AG04450 (cell line): ENCODE results near the gene LCE2A. TPM values are rescaled to one million over a fixed set of nuclear protein-coding genes. Genes with fewer than 3 reads are reported as not detected.
"Not testable (repeated sequence)": the region's sequence is repeated elsewhere in the genome, so short reads cannot be mapped to it uniquely, and the experiment has no call there.

ENCODE experiments used
- CTCF ChIA-PET: fragments of 300-600, 350-600 bp; formaldehyde crosslinking; extraction: SDS; loops from one replicate; lab custom pipeline; 2022; ENCODE audit warnings: antibody characterized with exemption, inconsistent platforms; lab: Charles Lee
- POLR2A ChIA-PET: fragments of 350-600 bp; formaldehyde crosslinking; extraction: SDS; loops from one replicate; lab custom pipeline; 2021; ENCODE audit warnings: antibody characterized with exemption, inconsistent platforms; lab: Yijun Ruan, JAX
- DNase-seq: peaks from one replicate; pipeline ENCODE4 v3.0.0-alpha.2; 2011; ENCODE audit warnings: low read depth, low spot score
- H3K27ac ChIP-seq: one replicate; pipeline ENCODE4 v1.5.1; 2012; ENCODE audit warnings: low read depth, low read length, control low read depth
- H3K27me3 ChIP-seq: one replicate; pipeline ENCODE4 v1.6.0; 2012; ENCODE audit warnings: low read length; ENCODE audit not compliant: control insufficient read depth, insufficient read depth
- H3K4me3 ChIP-seq: 2 replicates; pipeline ENCODE4 v1.5.1; 2011; ENCODE audit warnings: mild to moderate bottlenecking, low read depth, low read length, control low read depth
- H3K9me3 ChIP-seq: 2 replicates; pipeline ENCODE4 v1.5.1; 2012; ENCODE audit warnings: low read length; ENCODE audit not compliant: control insufficient read depth, insufficient read depth
- polyA plus RNA-seq: library from polyadenylated mRNA; depleted of rRNA; stranded (reverse); fragments of >200 nt; gene quantifications from 2 replicates; pipeline ENCODE4 v1.2.3, GENCODE V29; 2011
- TF ChIP-seq, protein P1 (sequence below): IDR thresholded peaks from 2 replicates; pipeline ENCODE4 v1.5.1; 2011; ENCODE audit warnings: low read depth, low read length, control low read depth, inconsistent platforms

Gene LCE2A
- polyA plus RNA-seq, 1 experiment: not detected

DNA sequence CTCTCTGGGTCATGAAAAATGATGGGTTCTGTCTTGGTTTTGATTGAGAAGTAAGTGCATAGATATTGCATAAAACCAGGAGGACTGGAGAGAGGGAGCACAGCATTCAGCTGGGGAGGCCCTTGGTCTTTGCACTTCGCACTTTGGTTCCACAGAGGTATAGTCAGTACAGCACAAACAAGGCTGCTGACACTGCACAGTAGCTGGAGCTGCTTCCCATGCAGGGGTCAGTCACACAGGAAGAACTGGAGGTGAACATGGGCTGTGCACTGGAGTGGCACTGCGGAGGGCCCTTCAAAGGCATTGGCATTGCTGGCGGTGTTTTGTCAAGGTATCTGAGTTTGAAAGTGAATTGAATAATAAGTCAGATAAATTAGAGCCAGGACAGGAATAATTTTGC is 39.5 kb upstream of the LCE2A start:
- ChIA-PET CTCF (no interaction called here), POLR2A (no interaction called here)

GRCh38 chr1:152663098-152663497 is 35.0 kb upstream of the LCE2A start, which contains the start of gene LCE2D:
LCE2D (plus strand) TSS chr1:152663380; CDS start chr1:152664106, 726 bp downstream.
- TF ChIP-seq, protein P1, sequence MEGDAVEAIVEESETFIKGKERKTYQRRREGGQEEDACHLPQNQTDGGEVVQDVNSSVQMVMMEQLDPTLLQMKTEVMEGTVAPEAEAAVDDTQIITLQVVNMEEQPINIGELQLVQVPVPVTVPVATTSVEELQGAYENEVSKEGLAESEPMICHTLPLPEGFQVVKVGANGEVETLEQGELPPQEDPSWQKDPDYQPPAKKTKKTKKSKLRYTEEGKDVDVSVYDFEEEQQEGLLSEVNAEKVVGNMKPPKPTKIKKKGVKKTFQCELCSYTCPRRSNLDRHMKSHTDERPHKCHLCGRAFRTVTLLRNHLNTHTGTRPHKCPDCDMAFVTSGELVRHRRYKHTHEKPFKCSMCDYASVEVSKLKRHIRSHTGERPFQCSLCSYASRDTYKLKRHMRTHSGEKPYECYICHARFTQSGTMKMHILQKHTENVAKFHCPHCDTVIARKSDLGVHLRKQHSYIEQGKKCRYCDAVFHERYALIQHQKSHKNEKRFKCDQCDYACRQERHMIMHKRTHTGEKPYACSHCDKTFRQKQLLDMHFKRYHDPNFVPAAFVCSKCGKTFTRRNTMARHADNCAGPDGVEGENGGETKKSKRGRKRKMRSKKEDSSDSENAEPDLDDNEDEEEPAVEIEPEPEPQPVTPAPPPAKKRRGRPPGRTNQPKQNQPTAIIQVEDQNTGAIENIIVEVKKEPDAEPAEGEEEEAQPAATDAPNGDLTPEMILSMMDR: no peak
- Histone ChIP-seq H3K27me3 (no peaks in the 10 kb centered on the region), H3K4me3 (no peak within 1 kb of the TSS), H3K27ac (no peak within 1 kb of the TSS), H3K9me3 (peaks cover 7% of the 10 kb centered on the region)
- ChIA-PET POLR2A (no interaction called here), CTCF (interaction anchor here (0.5 kb wide), 1 partner anchor 9 kb away, joined by 4 read pairs; no protein-coding TSS in a partner anchor)
- no peak for DNase-seq

More for the DNA sequence above, 39.5 kb upstream of the LCE2A start:
- Histone ChIP-seq H3K4me3 (no peak overlapping the region), H3K27ac (no peak overlapping the region), H3K27me3 (no peaks in the 10 kb centered on the region), H3K9me3 (no peaks in the 10 kb centered on the region)
- TF ChIP-seq, protein P1: no peak
- no peak for DNase-seq

DNA sequence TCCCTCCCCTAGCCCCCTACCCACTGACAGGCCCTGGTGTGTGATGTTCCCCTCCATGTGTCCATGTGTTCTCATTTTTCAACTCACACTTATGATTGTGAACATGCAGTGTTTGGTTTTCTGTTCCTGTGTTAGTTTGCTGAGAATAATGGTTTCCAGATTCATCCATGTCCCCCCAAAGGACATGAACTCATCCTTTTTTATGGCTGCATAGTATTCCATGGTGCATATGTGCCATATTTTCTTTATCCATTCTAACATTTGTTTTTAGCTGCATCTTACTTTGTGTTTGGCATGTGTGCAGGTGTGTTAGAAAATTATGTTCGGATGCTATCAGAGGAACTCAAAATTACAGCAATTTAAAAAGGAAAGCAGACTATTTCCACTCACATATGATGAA is 32.0 kb upstream of the LCE2A start:
- H3K9me3 ChIP-seq, DNase-seq, H3K27me3 ChIP-seq, H3K4me3 ChIP-seq, H3K27ac ChIP-seq, CTCF ChIA-PET, POLR2A ChIA-PET: not testable (repeated sequence)

- TF ChIP-seq, protein P1: no peak
- Histone ChIP-seq H3K9me3 (peaks cover 7% of the 10 kb centered on the region), H3K27me3 (no peaks in the 10 kb centered on the region), H3K4me3 (no peak overlapping the region), H3K27ac (no peak overlapping the region)
- no peak for DNase-seq
- POLR2A ChIA-PET: no interaction called here
- CTCF ChIA-PET: no interaction called here
Measured at GRCh38 chr1:152667648-152668047, 30.5 kb upstream of the LCE2A start.

GRCh38 chr1:152673016-152673415 is 25.1 kb upstream of the LCE2A start:
- CTCF ChIA-PET: no interaction called here
- no peak for DNase-seq
- Histone ChIP-seq H3K27me3 (no peaks in the 10 kb centered on the region), H3K27ac (no peak overlapping the region), H3K4me3 (no peak overlapping the region), H3K9me3 (peaks cover 4% of the 10 kb centered on the region; the same call in 1 of the 2 replicates)
- TF ChIP-seq, protein P1: no peak
- POLR2A ChIA-PET: no interaction called here

DNA sequence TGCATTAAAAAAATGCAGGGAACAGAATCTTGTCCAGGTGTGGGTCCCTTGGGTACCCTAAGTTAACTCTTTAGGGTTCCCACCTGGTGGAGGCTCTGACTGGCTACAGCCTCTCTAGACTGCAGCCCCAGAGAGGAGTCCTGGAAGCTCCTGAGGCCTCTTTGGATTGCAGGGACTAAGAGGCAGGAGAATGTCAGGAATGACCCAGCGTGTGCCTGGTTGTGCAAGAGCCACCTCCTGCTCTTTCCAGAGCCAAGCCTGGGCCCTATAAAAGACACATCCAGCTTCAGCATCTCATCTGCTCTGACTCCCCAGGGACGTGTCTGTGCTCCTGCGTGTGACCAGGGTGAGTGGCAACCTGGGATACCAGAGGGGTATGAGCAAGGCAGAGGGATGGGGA is 23.2 kb upstream of the LCE2A start, which contains the start of gene LCE2C:
Gene LCE2C, plus strand, starts transcription at position 297 of the 400 bp plus-strand sequence. CDS start 737 bp downstream, outside the sequence.
- H3K27ac ChIP-seq, DNase-seq, POLR2A ChIA-PET, H3K4me3 ChIP-seq, CTCF ChIA-PET, H3K27me3 ChIP-seq: not testable (repeated sequence)
- H3K9me3 ChIP-seq: peaks cover 12% of the 10 kb centered on the region
